Measurements from ENCODE around the gene CEP55. TPM values are rescaled to one million over a fixed set of nuclear protein-coding genes. Genes with fewer than 3 reads are reported as not detected.

CEP55 gene
- total and polyA plus RNA-seq, 2 of the 8 experiments (the other 6 are each of a cell fraction or from before 2014, with no cell fraction given): 7.0 to 19.6 TPM

DNA sequence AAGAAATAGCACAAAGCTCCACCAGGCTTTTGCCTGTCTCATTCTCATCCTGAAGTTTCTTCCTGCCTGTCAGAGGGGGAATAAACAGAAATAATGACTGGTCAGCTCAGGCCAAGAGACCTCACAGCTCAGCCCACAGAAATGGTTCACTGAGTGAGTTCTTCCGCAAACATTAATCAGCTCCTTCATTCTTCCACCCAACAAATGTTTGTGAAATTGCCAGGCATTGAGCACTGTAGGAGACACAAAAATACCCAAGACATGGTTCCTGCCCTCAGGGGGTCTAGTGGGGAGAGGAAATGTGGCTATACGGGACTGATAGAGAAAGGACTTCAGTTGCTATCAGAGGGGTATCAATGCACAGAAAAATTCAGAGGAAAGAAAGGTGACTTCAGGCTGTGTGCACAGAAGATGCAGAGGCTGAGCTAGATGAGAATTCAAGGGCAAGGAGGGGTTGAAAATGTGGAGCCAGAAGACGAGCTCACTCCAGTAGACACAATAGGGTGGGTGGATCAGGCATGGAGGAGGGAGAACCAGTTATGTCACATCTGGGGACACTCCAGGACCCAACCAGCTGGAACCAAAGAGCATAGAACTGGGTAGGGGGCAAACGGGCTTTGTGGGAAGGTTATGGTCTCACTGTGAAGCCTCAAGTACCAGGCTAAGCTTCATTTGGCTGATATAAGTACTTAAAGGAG is 35.2 kb upstream of the CEP55 start:
- Histone ChIP-seq H3K27me3 (replicated peaks in 1 of 4; ENCODE audit: control insufficient read depth in 3 of 4, extremely low read depth in 1 of 4, insufficient read depth in 3 of 4, low read length in 3 of 4) (no peaks in the 10 kb centered on the region), H3K79me1 (ENCODE audit: low read depth, low read length) (no peaks in the 10 kb centered on the region), H3K14ac (ENCODE audit: insufficient read length) (no peak overlapping the region), H4K8ac (ENCODE audit: extremely low read depth, insufficient read depth, low read length) (peak overlapping the region; percentile 45; the same call in 1 of the 2 replicates), H3K4ac (replicated peaks; ENCODE audit: insufficient read length, low read depth, low read length) (no peak overlapping the region), H3K18ac (ENCODE audit: extremely low read depth, low read length) (no peak overlapping the region), H2BK5ac (ENCODE audit: low read depth, low read length) (no peak overlapping the region), H2BK20ac (ENCODE audit: low read length) (no peak overlapping the region), H3K27ac (ENCODE audit: low read depth, low read length) (no peak overlapping the region), H3K4me1 (replicated peaks in 1 of 4; ENCODE audit: control insufficient read depth in 3 of 4, insufficient read depth in 4 of 4, low read length in 3 of 4) (peaks cover 0 to 5% (median 2%) of the 10 kb centered on the region in 4 experiments; a peak in 3 of 7 replicates), H4K91ac (replicated peaks; ENCODE audit: insufficient read length, low read length) (no peak overlapping the region), H3K9ac (replicated peaks in 1 of 4; ENCODE audit: extremely low read depth in 1 of 4, low read depth in 3 of 4, low read length in 3 of 4) (no peak overlapping the region), H2AK5ac (ENCODE audit: low read depth, low read length) (no peak overlapping the region), H4K20me1 (replicated peaks in 1 of 2; ENCODE audit: control insufficient read depth in 1 of 2, insufficient read depth in 2 of 2, low read length in 2 of 2) (no peaks in the 10 kb centered on the region), H3K9me3 (ENCODE audit: insufficient read depth in 2 of 2, low read depth in 1 of 2, low read length in 1 of 2) (no peaks in the 10 kb centered on the region), H3K23me2 (ENCODE audit: low read depth, low read length) (no peaks in the 10 kb centered on the region), H3K79me2 (ENCODE audit: control insufficient read depth in 1 of 2, insufficient read depth in 2 of 2, low read length in 2 of 2) (no peaks in the 10 kb centered on the region), H3K23ac (ENCODE audit: insufficient read length) (no peak overlapping the region), H2BK15ac (ENCODE audit: low read length) (peak overlapping the region; percentile 4; the same call in 1 of the 2 replicates), H2BK12ac (ENCODE audit: low read depth, low read length) (no peak overlapping the region), H3K4me2 (ENCODE audit: insufficient read depth in 1 of 2, low read depth in 2 of 2, low read length in 2 of 2) (no peak overlapping the region), H3K4me3 (ENCODE audit: extremely low read depth in 1 of 4, insufficient read depth in 2 of 4, low read depth in 3 of 4, low read length in 4 of 4) (no peak overlapping the region), H2BK120ac (replicated peaks; ENCODE audit: low read depth, low read length) (no peak overlapping the region), H3K36me3 (ENCODE audit: control insufficient read depth in 2 of 4, insufficient read depth in 4 of 4, low read length in 3 of 4) (no peaks in the 10 kb centered on the region), H2AFZ (ENCODE audit: low read length) (no peak overlapping the region), H3K56ac (replicated peaks; ENCODE audit: insufficient read length, low read depth, low read length) (no peak overlapping the region), H4K5ac (ENCODE audit: insufficient read length, low read depth, low read length) (no peak overlapping the region)
- FAIRE-seq (no peak), DNase-seq (ENCODE audit: low read depth in 1 of 2, low spot score in 2 of 2) (no peak)
- CTCF ChIA-PET (ENCODE audit: partially characterized antibody): interaction anchor here (1.2 to 3.8 kb wide), 13 partner anchors 10 to 624 kb away, joined by 4 to 20 read pairs (median 5); partner anchors contain the start of gene MYOF
- WGBS, 2 experiments (ENCODE audit: extremely low coverage in 1 of 2, insufficient coverage in 1 of 2, insufficient read length in 1 of 2, insufficient replicate concordance in 2 of 2, low coverage in 1 of 2, low lambda C conversion rate in 2 of 2, missing lambda C conversion rate in 1 of 2): 76% methylated on average over 4 of the region's 4 CpGs; no CpG with 5 or more reads in 1 of the 2 experiments
- TF ChIP-seq SRF (IDR thresholded peaks at IDR 0.05; ENCODE audit: low read depth, low read length): no peak
- TF ChIP-seq TAF7 (optimal IDR thresholded peaks at IDR 0.05; ENCODE audit: borderline replicate concordance, low read depth, low read length): no peak
- TF ChIP-seq HDAC6 (IDR thresholded peaks at IDR 0.05; ENCODE audit: low read depth, low read length): no peak
- TF ChIP-seq YY1 (IDR thresholded peaks at IDR 0.05; ENCODE audit: low read depth, low read length): no peak
- no peak for TF ChIP-seq SP1 (IDR thresholded peaks at IDR 0.05; ENCODE audit: low read depth, low read length)
- TF ChIP-seq TAF1 (IDR thresholded peaks at IDR 0.05; ENCODE audit: low read depth, low read length): no peak
- no peak for TF ChIP-seq JUN (IDR thresholded peaks at IDR 0.05; ENCODE audit: low read depth, low read length)
- TF ChIP-seq SIN3A (conservative IDR thresholded peaks at IDR 0.05 in 1 of 2, IDR thresholded peaks at IDR 0.05 in 1 of 2; ENCODE audit: low read depth in 1 of 2, low read length in 2 of 2): no peak
- no peak for TF ChIP-seq RBBP5 (IDR thresholded peaks at IDR 0.05; ENCODE audit: borderline replicate concordance, low read depth, low read length)
- POLR2A ChIA-PET (ENCODE audit: partially characterized antibody): interaction anchor here (0.7 to 1.4 kb wide), 2 partner anchors 13 to 25 kb away, joined by 3 read pairs; no protein-coding TSS in a partner anchor

Data from H1 (cell line).